A549 (cell line): ENCODE measurements around the gene CACNA2D2. TPM values are rescaled to one million over a fixed set of nuclear protein-coding genes. Genes with fewer than 3 reads are reported as not detected.

Experiments used
- ATAC-seq, 2 experiments: fragments of 200-7000 bp in 1 of 2; fragments of >200 bp in 1 of 2; cut with Nextera tagmentation in 1 of 2; cut with Tn5 transposase in 1 of 2; 3 replicates each; pipeline versions ENCODE4 v1.8.0 to v1.9.1; 2018 to 2020; ENCODE audit warnings: mild to moderate bottlenecking in 1 of 2, moderate library complexity in 1 of 2
- CTCF ChIA-PET: fragments of 300-600 bp; sonication (Branson Sonifier 250); formaldehyde crosslinking; extraction: SDS; loops from one replicate; lab custom pipeline; 2021; ENCODE audit warnings: antibody characterized with exemption, inconsistent platforms; lab: Yijun Ruan, JAX
- POLR2A ChIA-PET: fragments of 350-600 bp; formaldehyde crosslinking; extraction: SDS; loops from one replicate; lab custom pipeline; 2021; ENCODE audit warnings: antibody characterized with exemption, inconsistent platforms; lab: Yijun Ruan, JAX
- DNase-seq, 2 experiments: peaks; one replicate each; pipeline versions ENCODE4 v3.0.0 to v3.0.0-alpha.2; 2011 to 2016; ENCODE audit warnings: low read depth in 1 of 2, low spot score in 1 of 2
- FAIRE-seq: peaks from 2 replicates; lab custom pipeline; 2011; peaks lifted over from hg19 to GRCh38; lab: Jason Lieb, UNC
- H3K27ac ChIP-seq, 2 experiments: fragments of >200 bp; sonication (Bioruptor Twin); formaldehyde crosslinking; 3 replicates each; pipeline ENCODE4 v1.5.1; 2016 to 2017
- H3K4me1 ChIP-seq: fragments of >200 bp; sonication (Bioruptor Twin); formaldehyde crosslinking; 3 replicates; pipeline ENCODE4 v1.6.1; 2016
- H3K4me2 ChIP-seq: fragments of >200 bp; sonication (Bioruptor Twin); formaldehyde crosslinking; 3 replicates; pipeline ENCODE4 v1.6.1; 2016
- H3K4me3 ChIP-seq: fragments of >200 bp; sonication (Bioruptor Twin); formaldehyde crosslinking; 3 replicates; pipeline ENCODE4 v1.5.1; 2016
- H3K9me3 ChIP-seq: fragments of >200 bp; sonication (Bioruptor Twin); formaldehyde crosslinking; 3 replicates; pipeline ENCODE4 v1.6.1; 2016
- ATOH8 ChIP-seq: fragments of 250-450 bp; sonication (Bioruptor Pico); IDR thresholded peaks from 2 replicates; pipeline ENCODE4 v1.5.0; 2020; ENCODE audit warnings: low read depth, mild to moderate bottlenecking, moderate library complexity
- BCL3 ChIP-seq: fragments of >200 bp; sonication (Bioruptor Twin); formaldehyde crosslinking; IDR thresholded peaks from 3 replicates; pipeline ENCODE4 v1.6.1; 2016
- BHLHE40 ChIP-seq: IDR thresholded peaks from 2 replicates; pipeline ENCODE4 v1.6.1; 2012; ENCODE audit warnings: low read depth, low read length, inconsistent platforms
- CHD2 ChIP-seq: fragments of 150-350 bp; IDR thresholded peaks from 2 replicates; pipeline ENCODE4 v1.6.1; 2014; ENCODE audit warnings: low read length; ENCODE audit not compliant: partially characterized antibody
- EHMT2 ChIP-seq: fragments of 200-600 bp; sonication (generic); IDR thresholded peaks from 2 replicates; pipeline ENCODE4 v1.6.1; 2016; ENCODE audit warnings: antibody characterized with exemption, low read depth, mild to moderate bottlenecking, moderate library complexity
- ELK1 ChIP-seq: fragments of 150-350 bp; IDR thresholded peaks from 2 replicates; pipeline ENCODE4 v1.6.1; 2014; ENCODE audit warnings: low read depth, mild to moderate bottlenecking, low read length
- EP300 ChIP-seq, 2 experiments: fragments of >200 bp; sonication (Bioruptor Twin); formaldehyde crosslinking; IDR thresholded peaks; 2 replicates in 1 of 2; 3 replicates in 1 of 2; pipeline ENCODE4 v1.6.1; 2016 to 2017
- FOSL2 ChIP-seq, 2 experiments: fragments of 450-650 bp in 1 of 2; fragments of >200 bp in 1 of 2; sonication (Bioruptor Twin) in 1 of 2; formaldehyde crosslinking; IDR thresholded peaks; 2 replicates each; pipeline versions ENCODE4 v1.5.0 to v1.6.1; 2016 to 2020; ENCODE audit warnings: mild to moderate bottlenecking in 1 of 2, moderate library complexity in 1 of 2
- GATA3 ChIP-seq: IDR thresholded peaks from 2 replicates; pipeline ENCODE4 v1.6.1; 2012; ENCODE audit warnings: borderline replicate concordance
- HEYL ChIP-seq: fragments of 250-450 bp; sonication (Bioruptor Pico); IDR thresholded peaks from 2 replicates; pipeline ENCODE4 v1.8.0; 2021; ENCODE audit warnings: mild to moderate bottlenecking, moderate library complexity
- HOXA7 ChIP-seq: fragments of 250-450 bp; sonication (Bioruptor Pico); IDR thresholded peaks from 2 replicates; pipeline ENCODE4 v1.5.0; 2020; ENCODE audit warnings: mild to moderate bottlenecking, moderate library complexity
- JUN ChIP-seq, 2 experiments: fragments of >200 bp; sonication (Bioruptor Twin); formaldehyde crosslinking; IDR thresholded peaks; 2 replicates in 1 of 2; 3 replicates in 1 of 2; pipeline ENCODE4 v1.6.1; 2016 to 2017
- JUNB ChIP-seq: fragments of >200 bp; sonication (Bioruptor Twin); formaldehyde crosslinking; IDR thresholded peaks from 2 replicates; pipeline ENCODE4 v1.6.1; 2016
- MYC ChIP-seq: IDR thresholded peaks from 2 replicates; pipeline ENCODE4 v1.6.1; 2012; ENCODE audit warnings: mild to moderate bottlenecking, inconsistent platforms, low read length, improper control_type of control experiment, borderline replicate concordance
- NFE2L2 ChIP-seq: fragments of 150-350 bp; conservative IDR thresholded peaks from 2 replicates; pipeline ENCODE4 v1.6.1; 2014; ENCODE audit warnings: low read length
- PBX3 ChIP-seq: IDR thresholded peaks from 2 replicates; pipeline ENCODE4 v1.6.1; 2012
- REST ChIP-seq: fragments of 200-600 bp; sonication (generic); IDR thresholded peaks from 2 replicates; pipeline ENCODE4 v1.6.1; 2016; ENCODE audit warnings: antibody characterized with exemption, mild to moderate bottlenecking, moderate library complexity
- RFX5 ChIP-seq: fragments of 450-650 bp; IDR thresholded peaks from 2 replicates; pipeline ENCODE4 v1.7.1; 2014; ENCODE audit warnings: antibody characterized with exemption, mild to moderate bottlenecking, moderate library complexity
- RNF2 ChIP-seq: fragments of 200-600 bp; sonication (generic); IDR thresholded peaks from 2 replicates; pipeline ENCODE4 v1.6.1; 2016; ENCODE audit warnings: low read depth, mild to moderate bottlenecking, antibody characterized with exemption, moderate library complexity, borderline replicate concordance
- USF2 ChIP-seq: fragments of 450-650 bp; IDR thresholded peaks from 2 replicates; pipeline ENCODE4 v1.6.1; 2014; ENCODE audit warnings: antibody characterized with exemption
- ZFP36 ChIP-seq: fragments of 450-650 bp; IDR thresholded peaks from 2 replicates; pipeline ENCODE4 v1.6.1; 2014; ENCODE audit warnings: borderline replicate concordance; ENCODE audit not compliant: partially characterized antibody
- WGBS: methylation state at CpG from one replicate; pipeline ENCODE4 v1.1.6; 2017; ENCODE audit errors: missing lambda C conversion rate; 5-methylcytosine and 5-hydroxymethylcytosine counted together
- polyA plus RNA-seq, 4 experiments: library from polyadenylated mRNA; depleted of rRNA in 3 of 4; stranded (reverse); fragments of >200 nt; fragmentation: RNase III in 1 of 4; extraction: RNeasy Plus Mini Kit Qiagen cat#74134 plus additional on column Dnase treatment in 1 of 4; gene quantifications; 2 replicates in 3 of 4; 3 replicates in 1 of 4; pipeline ENCODE4 v1.2.3, GENCODE V29; 2011 to 2017

The CACNA2D2 gene
- polyA plus RNA-seq, 2 of the 4 experiments (the other 2 are of a cell fraction) = 0.21 to 0.75 TPM

- TF ChIP-seq JUNB = no peak
- no peak for TF ChIP-seq NFE2L2
- TF ChIP-seq USF2 = no peak
- no peak for TF ChIP-seq RNF2
- no peak for TF ChIP-seq ZFP36
- TF ChIP-seq PBX3 = no peak
- TF ChIP-seq MYC = no peak
- no peak for FAIRE-seq
- Histone ChIP-seq H3K9me3 (no peaks in the 10 kb centered on the region), H3K4me3 (no peak overlapping the region), H3K4me1 (0 out of 3 replicates have a peak, but pooled peaks cover 3% of the 10 kb centered on the region), H3K27ac (no peak overlapping the region), H3K4me2 (peak overlapping the region; percentile 94; the same call in 2 of the 3 replicates)
- peak in 1 of 2 experiments; percentile 7; a peak in 2 of 6 replicates for ATAC-seq
- no peak for DNase-seq
- CTCF ChIA-PET = interaction anchor here (0.6 kb wide), 1 partner anchor 155 kb away, joined by 3 read pairs; no protein-coding TSS in a partner anchor
- POLR2A ChIA-PET = no interaction called here
- WGBS = 27% methylated on average over 6 of the region's 7 CpGs
Measured at GRCh38 chr3:50502225-50502583, 1.2 kb downstream of the CACNA2D2 start.

- 51% methylated on average over 16 of the region's 16 CpGs for WGBS
- no peak overlapping the region for H3K4me2 ChIP-seq
- DNase-seq (no peak), ATAC-seq (no peak), FAIRE-seq (no peak)
- POLR2A ChIA-PET = no interaction called here
- H3K4me3 ChIP-seq = no peak overlapping the region
- H3K27ac ChIP-seq = no peak overlapping the region
- CTCF ChIA-PET = interaction anchor here (1.2 to 1.3 kb wide), 2 partner anchors 25 to 47 kb away, joined by 3 to 4 read pairs; no protein-coding TSS in a partner anchor
- TF ChIP-seq JUN (IDR thresholded peaks at IDR 0.05) = no peak
- no peaks in the 10 kb centered on the region for H3K4me1 ChIP-seq
- H3K9me3 ChIP-seq = no peaks in the 10 kb centered on the region
Measured at GRCh38 chr3:50495609-50496423, 7.6 kb downstream of the CACNA2D2 start.

- CTCF ChIA-PET = interaction anchor here (1.4 kb wide), 1 partner anchor 48 kb away, joined by 3 read pairs; no protein-coding TSS in a partner anchor
- Histone ChIP-seq H3K4me1 (no peaks in the 10 kb centered on the region), H3K9me3 (no peaks in the 10 kb centered on the region), H3K4me2 (no peak overlapping the region), H3K4me3 (no peak overlapping the region), H3K27ac (no peak overlapping the region)
- ATAC-seq (no peak), DNase-seq (no peak), FAIRE-seq (no peak)
- POLR2A ChIA-PET = no interaction called here
- WGBS = 51% methylated on average over 8 of the region's 8 CpGs
- TF ChIP-seq CHD2 = no peak
- no peak for TF ChIP-seq EHMT2
- no peak for TF ChIP-seq RFX5
- no peak for TF ChIP-seq BCL3
- TF ChIP-seq ZFP36 = no peak
- no peak for TF ChIP-seq BHLHE40
- TF ChIP-seq REST = no peak
- no peak for TF ChIP-seq HEYL (CRISPR knock-in tag)
- no peak for TF ChIP-seq ATOH8 (CRISPR knock-in tag)
- TF ChIP-seq HOXA7 = no peak
- no peak for TF ChIP-seq FOSL2 (IDR thresholded peaks at IDR 0.05)
- TF ChIP-seq FOSL2 (CRISPR knock-in tag; IDR thresholded peaks at IDR 0.05) = no peak
- no peak for TF ChIP-seq ELK1
- no peak for TF ChIP-seq GATA3
- no peak for TF ChIP-seq USF2
- TF ChIP-seq EP300 (IDR thresholded peaks at IDR 0.05) = no peak
- no peak for TF ChIP-seq MYC
Measured at GRCh38 chr3:50494126-50494525, 9.3 kb downstream of the CACNA2D2 start.
